A549 (cell line): Measurements from ENCODE around the gene FNIP2. TPM values are rescaled to one million over a fixed set of nuclear protein-coding genes. Genes with fewer than 3 reads are reported as not detected.
"Not testable (repeated sequence)": the region's sequence is repeated elsewhere in the genome, so short reads cannot be mapped to it uniquely, and the experiment has no call there.

Source experiments
- ATAC-seq, 2 experiments: fragments of 200-7000 bp in 1 of 2; fragments of >200 bp in 1 of 2; cut with Nextera tagmentation in 1 of 2; cut with Tn5 transposase in 1 of 2; 3 replicates each; pipeline versions ENCODE4 v1.8.0 to v1.9.1; 2018 to 2020; ENCODE audit warnings: mild to moderate bottlenecking in 1 of 2, moderate library complexity in 1 of 2
- CTCF ChIA-PET: fragments of 300-600 bp; sonication (Branson Sonifier 250); formaldehyde crosslinking; extraction: SDS; loops from one replicate; lab custom pipeline; 2021; ENCODE audit warnings: antibody characterized with exemption, inconsistent platforms; lab: Yijun Ruan, JAX
- POLR2A ChIA-PET: fragments of 350-600 bp; formaldehyde crosslinking; extraction: SDS; loops from one replicate; lab custom pipeline; 2021; ENCODE audit warnings: antibody characterized with exemption, inconsistent platforms; lab: Yijun Ruan, JAX
- DNase-seq, 2 experiments: peaks; one replicate each; pipeline versions ENCODE4 v3.0.0 to v3.0.0-alpha.2; 2011 to 2016; ENCODE audit warnings: low read depth in 1 of 2, low spot score in 1 of 2
- FAIRE-seq: peaks from 2 replicates; lab custom pipeline; 2011; peaks lifted over from hg19 to GRCh38; lab: Jason Lieb, UNC
- H3K27ac ChIP-seq, 2 experiments: fragments of >200 bp; sonication (Bioruptor Twin); formaldehyde crosslinking; 3 replicates each; pipeline ENCODE4 v1.5.1; 2016 to 2017
- H3K4me1 ChIP-seq: fragments of >200 bp; sonication (Bioruptor Twin); formaldehyde crosslinking; 3 replicates; pipeline ENCODE4 v1.6.1; 2016
- H3K4me2 ChIP-seq: fragments of >200 bp; sonication (Bioruptor Twin); formaldehyde crosslinking; 3 replicates; pipeline ENCODE4 v1.6.1; 2016
- H3K4me3 ChIP-seq: fragments of >200 bp; sonication (Bioruptor Twin); formaldehyde crosslinking; 3 replicates; pipeline ENCODE4 v1.5.1; 2016
- H3K9me3 ChIP-seq: fragments of >200 bp; sonication (Bioruptor Twin); formaldehyde crosslinking; 3 replicates; pipeline ENCODE4 v1.6.1; 2016
- BHLHE40 ChIP-seq: IDR thresholded peaks from 2 replicates; pipeline ENCODE4 v1.6.1; 2012; ENCODE audit warnings: low read depth, low read length, inconsistent platforms
- CEBPB ChIP-seq, 2 experiments: fragments of >200 bp in 1 of 2; sonication (Bioruptor Twin) in 1 of 2; formaldehyde crosslinking in 1 of 2; IDR thresholded peaks; 2 replicates each; pipeline ENCODE4 v1.6.1; 2012 to 2016
- EHMT2 ChIP-seq: fragments of 200-600 bp; sonication (generic); IDR thresholded peaks from 2 replicates; pipeline ENCODE4 v1.6.1; 2016; ENCODE audit warnings: antibody characterized with exemption, low read depth, mild to moderate bottlenecking, moderate library complexity
- FOSB ChIP-seq: fragments of 250-450 bp; sonication (Bioruptor Pico); IDR thresholded peaks from 2 replicates; pipeline ENCODE4 v1.5.0; 2020; ENCODE audit warnings: mild to moderate bottlenecking, moderate library complexity
- FOXS1 ChIP-seq: fragments of 250-450 bp; sonication (Bioruptor Pico); IDR thresholded peaks from 2 replicates; pipeline ENCODE4 v1.5.0; 2020; ENCODE audit warnings: mild to moderate bottlenecking, moderate library complexity
- GATA3 ChIP-seq: IDR thresholded peaks from 2 replicates; pipeline ENCODE4 v1.6.1; 2012; ENCODE audit warnings: borderline replicate concordance
- HOXA7 ChIP-seq: fragments of 250-450 bp; sonication (Bioruptor Pico); IDR thresholded peaks from 2 replicates; pipeline ENCODE4 v1.5.0; 2020; ENCODE audit warnings: mild to moderate bottlenecking, moderate library complexity
- JUNB ChIP-seq: fragments of >200 bp; sonication (Bioruptor Twin); formaldehyde crosslinking; IDR thresholded peaks from 2 replicates; pipeline ENCODE4 v1.6.1; 2016
- NFE2L2 ChIP-seq: fragments of 150-350 bp; conservative IDR thresholded peaks from 2 replicates; pipeline ENCODE4 v1.6.1; 2014; ENCODE audit warnings: low read length
- PHF8 ChIP-seq: fragments of 200-600 bp; sonication (generic); IDR thresholded peaks from 2 replicates; pipeline ENCODE4 v1.6.1; 2016; ENCODE audit warnings: low read depth, mild to moderate bottlenecking, antibody characterized with exemption, moderate library complexity, borderline replicate concordance
- POLR2A ChIP-seq: IDR thresholded peaks from 2 replicates; pipeline ENCODE4 v1.6.1; 2012; ENCODE audit warnings: mild to moderate bottlenecking, low read length
- RCOR1 ChIP-seq: fragments of 150-350 bp; IDR thresholded peaks from 2 replicates; pipeline ENCODE4 v1.6.1; 2014; ENCODE audit warnings: antibody characterized with exemption, low read length, low read depth
- RFX5 ChIP-seq: fragments of 450-650 bp; IDR thresholded peaks from 2 replicates; pipeline ENCODE4 v1.7.1; 2014; ENCODE audit warnings: antibody characterized with exemption, mild to moderate bottlenecking, moderate library complexity
- ZFP36 ChIP-seq: fragments of 450-650 bp; IDR thresholded peaks from 2 replicates; pipeline ENCODE4 v1.6.1; 2014; ENCODE audit warnings: borderline replicate concordance; ENCODE audit not compliant: partially characterized antibody
- ZNF302 ChIP-seq: fragments of 250-450 bp; sonication (Bioruptor Pico); IDR thresholded peaks from 2 replicates; pipeline ENCODE4 v1.9.0; 2021; ENCODE audit warnings: inconsistent platforms, mild to moderate bottlenecking, moderate library complexity
- ZSCAN20 ChIP-seq: fragments of 250-450 bp; sonication (Bioruptor Pico); IDR thresholded peaks from 2 replicates; pipeline ENCODE4 v1.8.0; 2022; ENCODE audit warnings: mild to moderate bottlenecking, moderate library complexity
- WGBS: methylation state at CpG from one replicate; pipeline ENCODE4 v1.1.6; 2017; ENCODE audit errors: missing lambda C conversion rate; 5-methylcytosine and 5-hydroxymethylcytosine counted together
- polyA plus RNA-seq, 4 experiments: library from polyadenylated mRNA; depleted of rRNA in 3 of 4; stranded (reverse); fragments of >200 nt; fragmentation: RNase III in 1 of 4; extraction: RNeasy Plus Mini Kit Qiagen cat#74134 plus additional on column Dnase treatment in 1 of 4; gene quantifications; 2 replicates in 3 of 4; 3 replicates in 1 of 4; pipeline ENCODE4 v1.2.3, GENCODE V29; 2011 to 2017
- TF ChIP-seq, protein P1 (sequence below): fragments of 200-600 bp; sonication (generic); IDR thresholded peaks from 2 replicates; pipeline ENCODE4 v1.6.1; 2016; ENCODE audit warnings: antibody characterized with exemption, mild to moderate bottlenecking, moderate library complexity
- TF ChIP-seq, protein P2 (sequence below): fragments of 150-350 bp; IDR thresholded peaks from 2 replicates; pipeline ENCODE4 v1.6.1; 2014; ENCODE audit warnings: low read depth, mild to moderate bottlenecking, low read length
- TF ChIP-seq, protein P3 (sequence below): IDR thresholded peaks from 2 replicates; pipeline ENCODE4 v1.6.1; 2012

The FNIP2 gene
- polyA plus RNA-seq, 2 of the 4 experiments (the other 2 are of a cell fraction), result 2.0 to 2.5 TPM

- FAIRE-seq, result no peak
- Histone ChIP-seq H3K27ac (no peak overlapping the region), H3K4me1 (no peaks in the 10 kb centered on the region)
- no peak for DNase-seq
- TF ChIP-seq FOSB (CRISPR knock-in tag) (no peak), RFX5 (no peak)
- TF ChIP-seq, all 56 proteins: peak for 0
- H3K4me3 ChIP-seq, result no peak overlapping the region
- WGBS, result 75% methylated on average over 5 of the region's 5 CpGs
- H3K4me2 ChIP-seq, result no peak overlapping the region
- H3K9me3 ChIP-seq, result no peaks in the 10 kb centered on the region
- no peak for ATAC-seq
- ChIA-PET CTCF (no interaction called here), POLR2A (no interaction called here)
Measured at GRCh38 chr4:158945529-158946108, 176.8 kb downstream of the FNIP2 start.

DNA sequence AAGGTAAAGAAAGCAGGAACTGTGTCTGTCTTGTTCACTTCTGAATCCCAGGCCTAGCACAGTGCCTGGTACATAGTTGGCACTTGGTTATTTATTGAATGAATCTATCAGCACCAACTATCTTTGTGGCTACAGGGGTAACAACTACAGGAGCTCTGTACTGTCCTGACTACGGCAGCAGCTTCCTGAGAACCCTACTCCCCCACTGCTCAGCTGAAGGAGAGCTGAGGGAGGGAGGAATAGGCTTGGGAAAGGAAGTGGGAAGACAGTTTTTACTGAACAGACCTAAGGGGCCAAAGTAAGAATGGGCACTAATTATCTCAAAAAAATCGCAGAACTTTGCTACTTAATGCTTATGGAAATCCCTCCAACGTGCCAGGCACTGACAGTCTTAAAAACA, 178.0 kb downstream of the FNIP2 start:
- CTCF ChIA-PET, result no interaction called here
- no peak for DNase-seq
- WGBS, result 80% methylated on average over 3 of the region's 3 CpGs

DNA sequence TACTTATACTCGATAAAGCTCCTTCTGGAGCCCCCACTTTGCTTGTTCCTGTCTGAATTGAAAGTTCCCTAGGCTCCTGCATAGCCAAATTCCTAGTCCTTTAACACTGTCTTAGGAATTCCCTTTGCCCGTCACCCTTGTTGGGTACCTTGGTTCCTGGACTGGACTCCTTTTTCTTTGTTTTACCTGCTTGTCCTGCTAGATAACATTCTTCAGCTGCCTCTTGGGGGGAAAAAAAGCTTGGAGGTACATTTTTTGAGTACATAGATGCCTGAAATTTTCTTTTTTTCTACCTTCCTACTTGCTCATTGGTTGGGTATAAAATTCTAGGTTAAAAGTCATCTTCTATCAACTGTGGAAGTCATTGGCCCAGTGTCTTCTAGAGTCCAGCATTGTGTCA, 179.2 kb downstream of the FNIP2 start:
- Histone ChIP-seq H3K4me2 (no peak overlapping the region), H3K4me3 (no peak overlapping the region), H3K4me1 (no peaks in the 10 kb centered on the region), H3K9me3 (peaks cover 10% of the 10 kb centered on the region), H3K27ac (no peak overlapping the region)
- 58% methylated on average over 2 of the region's 2 CpGs for WGBS
- ChIA-PET CTCF (no interaction called here), POLR2A (no interaction called here)
- DNase-seq (no peak), FAIRE-seq (no peak), ATAC-seq (no peak)
- TF ChIP-seq, protein P1, sequence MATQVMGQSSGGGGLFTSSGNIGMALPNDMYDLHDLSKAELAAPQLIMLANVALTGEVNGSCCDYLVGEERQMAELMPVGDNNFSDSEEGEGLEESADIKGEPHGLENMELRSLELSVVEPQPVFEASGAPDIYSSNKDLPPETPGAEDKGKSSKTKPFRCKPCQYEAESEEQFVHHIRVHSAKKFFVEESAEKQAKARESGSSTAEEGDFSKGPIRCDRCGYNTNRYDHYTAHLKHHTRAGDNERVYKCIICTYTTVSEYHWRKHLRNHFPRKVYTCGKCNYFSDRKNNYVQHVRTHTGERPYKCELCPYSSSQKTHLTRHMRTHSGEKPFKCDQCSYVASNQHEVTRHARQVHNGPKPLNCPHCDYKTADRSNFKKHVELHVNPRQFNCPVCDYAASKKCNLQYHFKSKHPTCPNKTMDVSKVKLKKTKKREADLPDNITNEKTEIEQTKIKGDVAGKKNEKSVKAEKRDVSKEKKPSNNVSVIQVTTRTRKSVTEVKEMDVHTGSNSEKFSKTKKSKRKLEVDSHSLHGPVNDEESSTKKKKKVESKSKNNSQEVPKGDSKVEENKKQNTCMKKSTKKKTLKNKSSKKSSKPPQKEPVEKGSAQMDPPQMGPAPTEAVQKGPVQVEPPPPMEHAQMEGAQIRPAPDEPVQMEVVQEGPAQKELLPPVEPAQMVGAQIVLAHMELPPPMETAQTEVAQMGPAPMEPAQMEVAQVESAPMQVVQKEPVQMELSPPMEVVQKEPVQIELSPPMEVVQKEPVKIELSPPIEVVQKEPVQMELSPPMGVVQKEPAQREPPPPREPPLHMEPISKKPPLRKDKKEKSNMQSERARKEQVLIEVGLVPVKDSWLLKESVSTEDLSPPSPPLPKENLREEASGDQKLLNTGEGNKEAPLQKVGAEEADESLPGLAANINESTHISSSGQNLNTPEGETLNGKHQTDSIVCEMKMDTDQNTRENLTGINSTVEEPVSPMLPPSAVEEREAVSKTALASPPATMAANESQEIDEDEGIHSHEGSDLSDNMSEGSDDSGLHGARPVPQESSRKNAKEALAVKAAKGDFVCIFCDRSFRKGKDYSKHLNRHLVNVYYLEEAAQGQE, result no peak
- TF ChIP-seq GATA3, result no peak

More for the DNA sequence above, 178.0 kb downstream of the FNIP2 start:
- Histone ChIP-seq H3K9me3 (no peaks in the 10 kb centered on the region), H3K4me2 (no peak overlapping the region), H3K27ac (no peak overlapping the region), H3K4me3 (no peak overlapping the region), H3K4me1 (no peaks in the 10 kb centered on the region)
- TF ChIP-seq POLR2A (no peak), BHLHE40 (no peak), RFX5 (no peak), EHMT2 (no peak), RCOR1 (no peak)
- TF ChIP-seq, protein P1, result no peak
- no peak for ATAC-seq
- FAIRE-seq, result no peak
- POLR2A ChIA-PET, result no interaction called here

GRCh38 chr4:158949099-158949498, 180.3 kb downstream of the FNIP2 start:
- Histone ChIP-seq H3K4me1 (no peaks in the 10 kb centered on the region), H3K9me3 (peaks cover 10% of the 10 kb centered on the region), H3K4me2 (no peak overlapping the region), H3K4me3 (no peak overlapping the region), H3K27ac (no peak overlapping the region)
- POLR2A ChIA-PET, result interaction anchor here (0.6 kb wide), 1 partner anchor 47 kb away, joined by 3 read pairs; no protein-coding TSS in a partner anchor
- CTCF ChIA-PET, result no interaction called here
- no peak for TF ChIP-seq PHF8
- no peak for TF ChIP-seq HOXA7 (CRISPR knock-in tag)
- TF ChIP-seq, protein P2, sequence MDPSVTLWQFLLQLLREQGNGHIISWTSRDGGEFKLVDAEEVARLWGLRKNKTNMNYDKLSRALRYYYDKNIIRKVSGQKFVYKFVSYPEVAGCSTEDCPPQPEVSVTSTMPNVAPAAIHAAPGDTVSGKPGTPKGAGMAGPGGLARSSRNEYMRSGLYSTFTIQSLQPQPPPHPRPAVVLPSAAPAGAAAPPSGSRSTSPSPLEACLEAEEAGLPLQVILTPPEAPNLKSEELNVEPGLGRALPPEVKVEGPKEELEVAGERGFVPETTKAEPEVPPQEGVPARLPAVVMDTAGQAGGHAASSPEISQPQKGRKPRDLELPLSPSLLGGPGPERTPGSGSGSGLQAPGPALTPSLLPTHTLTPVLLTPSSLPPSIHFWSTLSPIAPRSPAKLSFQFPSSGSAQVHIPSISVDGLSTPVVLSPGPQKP, result no peak
- TF ChIP-seq ZSCAN20 (CRISPR knock-in tag), result no peak
- no peak for TF ChIP-seq CEBPB (IDR thresholded peaks at IDR 0.05)
- TF ChIP-seq BHLHE40, result no peak
- TF ChIP-seq ZNF302, result no peak
- TF ChIP-seq JUNB, result no peak
- no peak for TF ChIP-seq FOXS1 (CRISPR knock-in tag)
- TF ChIP-seq, protein P3, sequence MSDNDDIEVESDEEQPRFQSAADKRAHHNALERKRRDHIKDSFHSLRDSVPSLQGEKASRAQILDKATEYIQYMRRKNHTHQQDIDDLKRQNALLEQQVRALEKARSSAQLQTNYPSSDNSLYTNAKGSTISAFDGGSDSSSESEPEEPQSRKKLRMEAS, result no peak
- TF ChIP-seq RFX5, result no peak
- no peak for TF ChIP-seq NFE2L2
- no peak for TF ChIP-seq ZFP36
- TF ChIP-seq RCOR1, result no peak
- ATAC-seq (no peak), FAIRE-seq (no peak), DNase-seq (no peak)

DNA sequence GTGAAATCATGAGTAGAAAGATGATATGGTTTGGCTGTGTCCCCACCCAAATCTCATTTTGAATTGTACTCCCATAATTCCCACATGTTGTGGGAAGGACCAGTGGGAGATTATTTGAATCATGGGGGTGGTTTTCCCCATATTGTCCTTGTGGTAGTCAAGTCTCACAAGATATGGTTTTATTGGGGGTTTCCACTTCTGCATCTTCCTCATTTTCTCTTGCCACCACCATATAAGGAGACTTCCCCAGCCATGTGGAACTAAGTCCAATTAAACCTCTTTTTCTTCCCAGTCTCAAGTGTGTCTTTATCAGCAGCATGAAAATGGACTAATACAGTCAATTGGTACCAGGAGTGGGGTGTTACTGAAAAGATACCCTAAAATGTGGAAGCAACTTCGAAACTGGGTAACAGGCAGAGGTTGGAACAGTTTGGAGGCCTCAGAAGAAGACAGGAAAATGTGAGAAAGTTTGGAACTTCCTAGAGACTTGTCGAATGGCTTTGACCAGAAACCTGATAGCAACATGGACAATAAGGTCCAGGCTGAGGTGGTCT, 183.5 kb downstream of the FNIP2 start:
- ATAC-seq, FAIRE-seq, H3K4me1 ChIP-seq, H3K27ac ChIP-seq, DNase-seq, H3K4me3 ChIP-seq, H3K4me2 ChIP-seq, CTCF ChIA-PET, POLR2A ChIA-PET: not testable (repeated sequence)
- 30% methylated on average over 2 of the region's 2 CpGs for WGBS
- H3K9me3 ChIP-seq, result peaks cover 10% of the 10 kb centered on the region
